ENCODE data around the gene LETM1. TPM values are rescaled to one million over a fixed set of nuclear protein-coding genes. Genes with fewer than 3 reads are reported as not detected.

LETM1 gene
- total and polyA plus RNA-seq, 2 of the 13 experiments (the other 11 are each of a cell fraction or from before 2014, with no cell fraction given), result 9.7 to 41.6 TPM

- TF ChIP-seq ZFAT (CRISPR knock-in tag; conservative IDR thresholded peaks at IDR 0.05) (no peak), SNAPC2 (CRISPR knock-in tag; IDR thresholded peaks at IDR 0.05) (no peak), ZNF205 (CRISPR knock-in tag; IDR thresholded peaks at IDR 0.05) (no peak), ZNF652 (CRISPR knock-in tag; IDR thresholded peaks at IDR 0.05; ENCODE audit: borderline replicate concordance, low read depth) (no peak), RFXAP (CRISPR knock-in tag; IDR thresholded peaks at IDR 0.05; ENCODE audit: borderline replicate concordance) (no peak), AGO2 (optimal IDR thresholded peaks at IDR 0.05; ENCODE audit: low read depth, low read length) (peak; percentile 82), KLF13 (CRISPR knock-in tag; IDR thresholded peaks at IDR 0.05) (0 out of 2 replicates have a peak, but pooled peaks have one; percentile 32), ZFX (CRISPR knock-in tag; IDR thresholded peaks at IDR 0.05; ENCODE audit: low read depth) (peak; percentile 51; the same call in 1 of the 2 replicates), ZNF558 (CRISPR knock-in tag; IDR thresholded peaks at IDR 0.05; ENCODE audit: borderline replicate concordance) (0 out of 2 replicates have a peak, but pooled peaks have one; percentile 27), ZNF841 (CRISPR knock-in tag; IDR thresholded peaks at IDR 0.05; ENCODE audit: borderline replicate concordance) (no peak), POLR2G (IDR thresholded peaks at IDR 0.05; ENCODE audit: low read depth, low read length) (peak; percentile 75), HDAC2 (CRISPR knock-in tag; IDR thresholded peaks at IDR 0.05) (0 out of 2 replicates have a peak, but pooled peaks have one; percentile 7), ZFP36L2 (CRISPR knock-in tag; IDR thresholded peaks at IDR 0.05) (no peak), RBFOX2 (IDR thresholded peaks at IDR 0.05; ENCODE audit: low read depth, low read length) (peak; percentile 72), RAD21 (CRISPR knock-in tag; IDR thresholded peaks at IDR 0.05) (peak; percentile 44; the same call in 1 of the 2 replicates)
- TF ChIP-seq, protein P1, sequence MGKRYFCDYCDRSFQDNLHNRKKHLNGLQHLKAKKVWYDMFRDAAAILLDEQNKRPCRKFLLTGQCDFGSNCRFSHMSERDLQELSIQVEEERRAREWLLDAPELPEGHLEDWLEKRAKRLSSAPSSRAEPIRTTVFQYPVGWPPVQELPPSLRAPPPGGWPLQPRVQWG (CRISPR knock-in tag; IDR thresholded peaks at IDR 0.05; ENCODE audit: borderline replicate concordance, low read depth), result no peak
- TF ChIP-seq, protein P2, sequence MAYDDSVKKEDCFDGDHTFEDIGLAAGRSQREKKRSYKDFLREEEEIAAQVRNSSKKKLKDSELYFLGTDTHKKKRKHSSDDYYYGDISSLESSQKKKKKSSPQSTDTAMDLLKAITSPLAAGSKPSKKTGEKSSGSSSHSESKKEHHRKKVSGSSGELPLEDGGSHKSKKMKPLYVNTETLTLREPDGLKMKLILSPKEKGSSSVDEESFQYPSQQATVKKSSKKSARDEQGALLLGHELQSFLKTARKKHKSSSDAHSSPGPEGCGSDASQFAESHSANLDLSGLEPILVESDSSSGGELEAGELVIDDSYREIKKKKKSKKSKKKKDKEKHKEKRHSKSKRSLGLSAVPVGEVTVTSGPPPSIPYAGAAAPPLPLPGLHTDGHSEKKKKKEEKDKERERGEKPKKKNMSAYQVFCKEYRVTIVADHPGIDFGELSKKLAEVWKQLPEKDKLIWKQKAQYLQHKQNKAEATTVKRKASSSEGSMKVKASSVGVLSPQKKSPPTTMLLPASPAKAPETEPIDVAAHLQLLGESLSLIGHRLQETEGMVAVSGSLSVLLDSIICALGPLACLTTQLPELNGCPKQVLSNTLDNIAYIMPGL (CRISPR knock-in tag; IDR thresholded peaks at IDR 0.05; ENCODE audit: borderline replicate concordance in 1 of 2, low read depth in 1 of 2), result peak; percentile 15 to 42; a peak in 1 of 4 replicates
- TF ChIP-seq, protein P3, sequence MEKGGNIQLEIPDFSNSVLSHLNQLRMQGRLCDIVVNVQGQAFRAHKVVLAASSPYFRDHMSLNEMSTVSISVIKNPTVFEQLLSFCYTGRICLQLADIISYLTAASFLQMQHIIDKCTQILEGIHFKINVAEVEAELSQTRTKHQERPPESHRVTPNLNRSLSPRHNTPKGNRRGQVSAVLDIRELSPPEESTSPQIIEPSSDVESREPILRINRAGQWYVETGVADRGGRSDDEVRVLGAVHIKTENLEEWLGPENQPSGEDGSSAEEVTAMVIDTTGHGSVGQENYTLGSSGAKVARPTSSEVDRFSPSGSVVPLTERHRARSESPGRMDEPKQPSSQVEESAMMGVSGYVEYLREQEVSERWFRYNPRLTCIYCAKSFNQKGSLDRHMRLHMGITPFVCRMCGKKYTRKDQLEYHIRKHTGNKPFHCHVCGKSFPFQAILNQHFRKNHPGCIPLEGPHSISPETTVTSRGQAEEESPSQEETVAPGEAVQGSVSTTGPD (CRISPR knock-in tag; IDR thresholded peaks at IDR 0.05), result no peak
- TF ChIP-seq, protein P4, sequence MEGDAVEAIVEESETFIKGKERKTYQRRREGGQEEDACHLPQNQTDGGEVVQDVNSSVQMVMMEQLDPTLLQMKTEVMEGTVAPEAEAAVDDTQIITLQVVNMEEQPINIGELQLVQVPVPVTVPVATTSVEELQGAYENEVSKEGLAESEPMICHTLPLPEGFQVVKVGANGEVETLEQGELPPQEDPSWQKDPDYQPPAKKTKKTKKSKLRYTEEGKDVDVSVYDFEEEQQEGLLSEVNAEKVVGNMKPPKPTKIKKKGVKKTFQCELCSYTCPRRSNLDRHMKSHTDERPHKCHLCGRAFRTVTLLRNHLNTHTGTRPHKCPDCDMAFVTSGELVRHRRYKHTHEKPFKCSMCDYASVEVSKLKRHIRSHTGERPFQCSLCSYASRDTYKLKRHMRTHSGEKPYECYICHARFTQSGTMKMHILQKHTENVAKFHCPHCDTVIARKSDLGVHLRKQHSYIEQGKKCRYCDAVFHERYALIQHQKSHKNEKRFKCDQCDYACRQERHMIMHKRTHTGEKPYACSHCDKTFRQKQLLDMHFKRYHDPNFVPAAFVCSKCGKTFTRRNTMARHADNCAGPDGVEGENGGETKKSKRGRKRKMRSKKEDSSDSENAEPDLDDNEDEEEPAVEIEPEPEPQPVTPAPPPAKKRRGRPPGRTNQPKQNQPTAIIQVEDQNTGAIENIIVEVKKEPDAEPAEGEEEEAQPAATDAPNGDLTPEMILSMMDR (CRISPR knock-in tag; IDR thresholded peaks at IDR 0.05), result no peak; the same call in 1 of the 2 replicates
- TF ChIP-seq, protein P5, sequence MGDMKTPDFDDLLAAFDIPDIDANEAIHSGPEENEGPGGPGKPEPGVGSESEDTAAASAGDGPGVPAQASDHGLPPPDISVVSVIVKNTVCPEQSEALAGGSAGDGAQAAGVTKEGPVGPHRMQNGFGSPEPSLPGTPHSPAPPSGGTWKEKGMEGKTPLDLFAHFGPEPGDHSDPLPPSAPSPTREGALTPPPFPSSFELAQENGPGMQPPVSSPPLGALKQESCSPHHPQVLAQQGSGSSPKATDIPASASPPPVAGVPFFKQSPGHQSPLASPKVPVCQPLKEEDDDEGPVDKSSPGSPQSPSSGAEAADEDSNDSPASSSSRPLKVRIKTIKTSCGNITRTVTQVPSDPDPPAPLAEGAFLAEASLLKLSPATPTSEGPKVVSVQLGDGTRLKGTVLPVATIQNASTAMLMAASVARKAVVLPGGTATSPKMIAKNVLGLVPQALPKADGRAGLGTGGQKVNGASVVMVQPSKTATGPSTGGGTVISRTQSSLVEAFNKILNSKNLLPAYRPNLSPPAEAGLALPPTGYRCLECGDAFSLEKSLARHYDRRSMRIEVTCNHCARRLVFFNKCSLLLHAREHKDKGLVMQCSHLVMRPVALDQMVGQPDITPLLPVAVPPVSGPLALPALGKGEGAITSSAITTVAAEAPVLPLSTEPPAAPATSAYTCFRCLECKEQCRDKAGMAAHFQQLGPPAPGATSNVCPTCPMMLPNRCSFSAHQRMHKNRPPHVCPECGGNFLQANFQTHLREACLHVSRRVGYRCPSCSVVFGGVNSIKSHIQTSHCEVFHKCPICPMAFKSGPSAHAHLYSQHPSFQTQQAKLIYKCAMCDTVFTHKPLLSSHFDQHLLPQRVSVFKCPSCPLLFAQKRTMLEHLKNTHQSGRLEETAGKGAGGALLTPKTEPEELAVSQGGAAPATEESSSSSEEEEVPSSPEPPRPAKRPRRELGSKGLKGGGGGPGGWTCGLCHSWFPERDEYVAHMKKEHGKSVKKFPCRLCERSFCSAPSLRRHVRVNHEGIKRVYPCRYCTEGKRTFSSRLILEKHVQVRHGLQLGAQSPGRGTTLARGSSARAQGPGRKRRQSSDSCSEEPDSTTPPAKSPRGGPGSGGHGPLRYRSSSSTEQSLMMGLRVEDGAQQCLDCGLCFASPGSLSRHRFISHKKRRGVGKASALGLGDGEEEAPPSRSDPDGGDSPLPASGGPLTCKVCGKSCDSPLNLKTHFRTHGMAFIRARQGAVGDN (CRISPR knock-in tag; IDR thresholded peaks at IDR 0.05), result peak; percentile 61
Observed at GRCh38 chr4:1763550-1764080, 92.3 kb downstream of the LETM1 start (continued).
